CD14-positive monocyte (primary cell): ENCODE data around the gene HINFP. TPM values are rescaled to one million over a fixed set of nuclear protein-coding genes. Genes with fewer than 3 reads are reported as not detected.

Source experiments
- DNase-seq, 3 donors: peaks; one replicate each; pipeline ENCODE4 v3.0.0-alpha.2; 2011 to 2022
- H2AFZ ChIP-seq: 2 replicates; pipeline ENCODE4 v1.6.0; 2012; ENCODE audit warnings: mild to moderate bottlenecking, low read depth, low read length, inconsistent platforms; ENCODE audit not compliant: insufficient read depth, poor library complexity, severe bottlenecking
- H3K27ac ChIP-seq, 2 donors: 1 replicate in 1 of 2; 2 replicates in 1 of 2; pipeline ENCODE4 v1.5.1; 2012 to 2013; ENCODE audit warnings: low read length in 2 of 2, control low read depth in 1 of 2, inconsistent platforms in 1 of 2, low read depth in 1 of 2, mild to moderate bottlenecking in 1 of 2
- H3K27me3 ChIP-seq, 2 donors: one replicate each; pipeline versions ENCODE4 v1.6.0 to v1.6.1; 2011 to 2013; ENCODE audit warnings: low read length in 2 of 2; ENCODE audit not compliant: control insufficient read depth in 2 of 2, insufficient read depth in 2 of 2
- H3K36me3 ChIP-seq, 2 donors: replicated peaks in 1 of 2; 1 replicate in 1 of 2; 2 replicates in 1 of 2; pipeline versions ENCODE4 v1.5.1 to v1.6.1; 2012 to 2013; ENCODE audit warnings: low read length in 2 of 2, control low read depth in 1 of 2, inconsistent platforms in 1 of 2, mild to moderate bottlenecking in 1 of 2; ENCODE audit not compliant: insufficient read depth in 2 of 2, control insufficient read depth in 1 of 2
- H3K4me1 ChIP-seq, 2 donors: 1 replicate in 1 of 2; 2 replicates in 1 of 2; pipeline versions ENCODE4 v1.5.1 to v1.6.1; 2012 to 2013; ENCODE audit warnings: low read length in 2 of 2, control low read depth in 1 of 2, inconsistent platforms in 1 of 2, mild to moderate bottlenecking in 1 of 2, moderate library complexity in 1 of 2; ENCODE audit not compliant: insufficient read depth in 2 of 2, control insufficient read depth in 1 of 2
- H3K4me2 ChIP-seq: replicated peaks from 2 replicates; pipeline ENCODE3; 2012; ENCODE audit warnings: low read length, moderate library complexity, mild to moderate bottlenecking; ENCODE audit not compliant: poor library complexity, severe bottlenecking; ENCODE audit errors: extremely low read depth
- H3K4me3 ChIP-seq, 3 experiments: fragments of 200-600 bp in 1 of 3; sonication (generic) in 1 of 3; replicated peaks in 1 of 3; 1 replicate in 2 of 3; 2 replicates in 1 of 3; pipeline ENCODE4 v1.5.1; 2011 to 2013; ENCODE audit warnings: low read length in 3 of 3, mild to moderate bottlenecking in 3 of 3, control low read depth in 2 of 3, low read depth in 2 of 3, inconsistent platforms in 1 of 3, moderate library complexity in 1 of 3
- H3K79me2 ChIP-seq: 2 replicates; pipeline ENCODE4 v1.6.0; 2012; ENCODE audit warnings: mild to moderate bottlenecking, control low read depth, inconsistent platforms, low read length, moderate library complexity; ENCODE audit not compliant: insufficient read depth
- H3K9ac ChIP-seq: 2 replicates; pipeline ENCODE4 v1.6.0; 2017; ENCODE audit warnings: low read length, mild to moderate bottlenecking; ENCODE audit not compliant: insufficient read depth, poor library complexity, severe bottlenecking
- H3K9me3 ChIP-seq, 2 donors: replicated peaks in 1 of 2; 1 replicate in 1 of 2; 2 replicates in 1 of 2; pipeline versions ENCODE4 v1.5.1 to v1.6.1; 2012 to 2013; ENCODE audit warnings: low read length in 2 of 2, control low read depth in 1 of 2; ENCODE audit not compliant: control insufficient read depth in 1 of 2, insufficient read depth in 1 of 2
- H4K20me1 ChIP-seq: 2 replicates; pipeline ENCODE4 v1.6.0; 2012; ENCODE audit warnings: mild to moderate bottlenecking, low read length, control low read depth, moderate library complexity; ENCODE audit not compliant: insufficient read depth
- H3K27ac Mint-ChIP-seq, 7 donors: one replicate each; pipeline ENCODE4 v1.8.0; 2020; ENCODE audit warnings: mild to moderate bottlenecking in 7 of 7, mixed read lengths in 7 of 7, moderate library complexity in 6 of 7, inconsistent platforms in 2 of 7
- H3K27me3 Mint-ChIP-seq, 3 donors: one replicate each; pipeline ENCODE4 v1.8.0; 2021 to 2022; ENCODE audit warnings: low read depth in 3 of 3, mild to moderate bottlenecking in 3 of 3, mixed read lengths in 3 of 3, moderate library complexity in 3 of 3, inconsistent platforms in 1 of 3
- H3K36me3 Mint-ChIP-seq, 2 donors: one replicate each; pipeline ENCODE4 v1.8.0; 2020; ENCODE audit warnings: mixed read lengths in 2 of 2, inconsistent platforms in 1 of 2, mild to moderate bottlenecking in 1 of 2
- H3K4me1 Mint-ChIP-seq: one replicate; pipeline ENCODE4 v1.8.0; 2020; ENCODE audit warnings: mild to moderate bottlenecking, mixed read lengths
- H3K4me3 Mint-ChIP-seq, 2 donors: one replicate each; pipeline ENCODE4 v1.8.0; 2020; ENCODE audit warnings: mild to moderate bottlenecking in 2 of 2, mixed read lengths in 2 of 2, moderate library complexity in 1 of 2
- H3K9me3 Mint-ChIP-seq, 7 donors: one replicate each; pipeline ENCODE4 v1.8.0; 2020 to 2022; ENCODE audit warnings: mixed read lengths in 7 of 7, mild to moderate bottlenecking in 6 of 7, moderate library complexity in 6 of 7, inconsistent platforms in 2 of 7
- CTCF ChIP-seq: fragments of 200-600 bp; IDR thresholded peaks from one replicate; pipeline ENCODE4 v1.8.0; 2022; ENCODE audit warnings: antibody characterized with exemption, mild to moderate bottlenecking
- WGBS: methylation state at CpG from one replicate; pipeline ENCODE4 v1.1.5; 2013; ENCODE audit warnings: missing lambda C conversion rate; ENCODE audit not compliant: insufficient coverage; 5-methylcytosine and 5-hydroxymethylcytosine counted together
- intact Hi-C, 2 donors: fragments of 100-400 bp; cut with micrococcal nuclease; formaldehyde crosslinking; loops; one replicate each; pipeline versions ENCODE4 v1.15.0 to v1.15.1; 2023
- polyA plus RNA-seq, 3 donors: library from polyadenylated mRNA; depleted of rRNA in 1 of 3; unstranded in 2 of 3; stranded (reverse) in 1 of 3; fragments of 300-500 nt in 2 of 3; fragments of >200 nt in 1 of 3; fragmentation: Illumina TruSeq in 2 of 3; gene quantifications; 1 replicate in 2 of 3; 2 replicates in 1 of 3; pipeline ENCODE4 v1.2.3, GENCODE V29; 2012 to 2021

The HINFP gene
- polyA plus RNA-seq, 3 donors, result 8.0 to 43.0 (median 8.6) TPM

- Histone ChIP-seq H2AFZ (no peak overlapping the region), H3K4me2 (no peak overlapping the region), H3K4me3 (no peak overlapping the region), H3K27ac (peak overlapping the region; percentile 83 to 94), H3K36me3 (peaks cover 57 to 79% of the 10 kb centered on the region in 2 donors), H3K4me1 (peaks cover 44 to 55% of the 10 kb centered on the region in 2 donors), H3K9ac (no peak overlapping the region), H3K27me3 (no peaks in the 10 kb centered on the region), H4K20me1 (peaks cover 30% of the 10 kb centered on the region), H3K9me3 (no peaks in the 10 kb centered on the region), H3K79me2 (peaks cover 50% of the 10 kb centered on the region)
- H3K9me3 Mint-ChIP-seq, result no peaks in the 10 kb centered on the region
- DNase-seq, result no peak
- intact Hi-C loops, result no loop called here
- no peak for TF ChIP-seq CTCF
- no CpG with 5 or more reads among the region's 5 CpGs for WGBS
- H3K4me3 Mint-ChIP-seq, result no peak overlapping the region
- H3K4me1 Mint-ChIP-seq, result peaks cover 52% of the 10 kb centered on the region
- peak overlapping the region; percentile 8 to 98 (median 73) for H3K27ac Mint-ChIP-seq
- peaks cover 66 to 82% of the 10 kb centered on the region in 2 donors for H3K36me3 Mint-ChIP-seq
- H3K27me3 Mint-ChIP-seq, result no peaks in the 10 kb centered on the region
Measured at GRCh38 chr11:119114351-119114750, 7.0 kb upstream of the HINFP start.

- Mint-ChIP-seq H3K27ac (peak overlapping the region; percentile 95 to 99 (median 98)), H3K36me3 (peaks cover 54 to 70% of the 10 kb centered on the region in 2 donors), H3K4me1 (peaks cover 44% of the 10 kb centered on the region), H3K27me3 (peaks cover 0 to under 1% (median 0%) of the 10 kb centered on the region in 3 donors), H3K4me3 (peak overlapping the region; percentile 93 to 96), H3K9me3 (no peaks in the 10 kb centered on the region)
- peaks cover 16% of the 10 kb centered on the region for H4K20me1 ChIP-seq
- intact Hi-C loops, result no loop called here
- H3K4me3 ChIP-seq, result peak overlapping the region; percentile 37 to 77 (median 64)
- no peak for TF ChIP-seq CTCF
- peak overlapping the region; percentile 80 for H3K4me2 ChIP-seq
- H3K27me3 ChIP-seq, result no peaks in the 10 kb centered on the region
- peak overlapping the region; percentile 81 for H2AFZ ChIP-seq
- peak overlapping the region; percentile 83 to 94 for H3K27ac ChIP-seq
- H3K4me1 ChIP-seq, result peaks cover 38 to 44% of the 10 kb centered on the region in 2 donors
- WGBS, result 9% methylated on average over 19 of the region's 24 CpGs
- H3K36me3 ChIP-seq, result peaks cover 46 to 66% of the 10 kb centered on the region in 2 donors
- H3K9me3 ChIP-seq, result no peaks in the 10 kb centered on the region
- DNase-seq, result peak; percentile 80 to 90 (median 89)
- H3K79me2 ChIP-seq, result peaks cover 36% of the 10 kb centered on the region
- peak overlapping the region; percentile 54 for H3K9ac ChIP-seq
Measured at GRCh38 chr11:119115484-119116234, 5.7 kb upstream of the HINFP start.
